Caco-2 (cell line): ENCODE data around the gene TMEM229B. TPM values are rescaled to one million over a fixed set of nuclear protein-coding genes. Genes with fewer than 3 reads are reported as not detected.
A peak's percentile ranks its signal among the peaks of the same experiment; 100 is the strongest.

ENCODE experiments used
- Bru-seq: library from RNA; stranded (reverse); fragments of 400-500 nt; gene quantifications from one replicate; lab custom pipeline; 2021; lab: Mats Ljungman, UMichigan
- BruChase-seq, 2 experiments: library from RNA; stranded (reverse); fragments of 400-500 nt; gene quantifications; one replicate each; lab custom pipeline; 2021; lab: Mats Ljungman, UMichigan
- BruUV-seq: library from RNA; stranded (reverse); fragments of 400-500 nt; replicated peaks from 2 replicates; lab custom pipeline; 2021; lab: Mats Ljungman, UMichigan
- CTCF ChIA-PET: fragments of 300-600 bp; sonication (Branson Sonifier 250); formaldehyde crosslinking; loops from one replicate; lab custom pipeline; 2022; ENCODE audit warnings: antibody characterized with exemption; lab: Charles Lee
- POLR2A ChIA-PET: fragments of 300-600 bp; sonication (Branson Sonifier 250); formaldehyde crosslinking; loops from one replicate; lab custom pipeline; 2022; ENCODE audit warnings: antibody characterized with exemption; lab: Charles Lee
- DNase-seq, 2 experiments: peaks; one replicate each; pipeline versions ENCODE4 v3.0.0 to v3.0.0-alpha.2; 2020 to 2022
- H3K27me3 ChIP-seq: replicated peaks from 2 replicates; pipeline ENCODE4 v1.6.0; 2011; ENCODE audit warnings: low read length; ENCODE audit not compliant: control insufficient read depth, insufficient read depth
- H3K36me3 ChIP-seq: 2 replicates; pipeline ENCODE4 v1.5.1; 2011; ENCODE audit warnings: low read length; ENCODE audit not compliant: control insufficient read depth, insufficient read depth
- H3K4me1 ChIP-seq: fragments of 250-450 bp; sonication (Bioruptor Pico); 2 replicates; pipeline ENCODE4 v1.5.1; 2020; ENCODE audit warnings: mild to moderate bottlenecking
- H3K4me3 ChIP-seq: 2 replicates; pipeline ENCODE4 v1.5.1; 2011; ENCODE audit warnings: low read depth, mild to moderate bottlenecking, control low read depth, low read length
- H3K9me3 ChIP-seq: fragments of 250-450 bp; sonication (Bioruptor Pico); 2 replicates; pipeline ENCODE4 v1.5.1; 2020; ENCODE audit warnings: mild to moderate bottlenecking, moderate library complexity
- H3K27ac Mint-ChIP-seq: one replicate; pipeline ENCODE4 v1.8.0; 2022; ENCODE audit warnings: mixed read lengths; ENCODE audit not compliant: unreplicated experiment
- H3K27me3 Mint-ChIP-seq: one replicate; pipeline ENCODE4 v1.8.0; 2022; ENCODE audit warnings: mixed read lengths; ENCODE audit not compliant: insufficient read depth, unreplicated experiment
- H3K36me3 Mint-ChIP-seq: one replicate; pipeline ENCODE4 v1.8.0; 2022; ENCODE audit warnings: mild to moderate bottlenecking, mixed read lengths; ENCODE audit not compliant: insufficient read depth, unreplicated experiment
- H3K4me1 Mint-ChIP-seq: one replicate; pipeline ENCODE4 v1.8.0; 2022; ENCODE audit warnings: low read depth, mixed read lengths; ENCODE audit not compliant: unreplicated experiment
- H3K4me3 Mint-ChIP-seq: one replicate; pipeline ENCODE4 v1.8.0; 2022; ENCODE audit warnings: mild to moderate bottlenecking, moderate library complexity, mixed read lengths; ENCODE audit not compliant: unreplicated experiment
- H3K9me3 Mint-ChIP-seq: one replicate; pipeline ENCODE4 v1.8.0; 2022; ENCODE audit warnings: mixed read lengths; ENCODE audit not compliant: unreplicated experiment
- CTCF ChIP-seq, 2 experiments: fragments of 200-600 bp in 1 of 2; IDR thresholded peaks; 1 replicate in 1 of 2; 2 replicates in 1 of 2; pipeline versions ENCODE4 v1.5.1 to v1.8.0; 2011 to 2022; ENCODE audit warnings: antibody characterized with exemption in 1 of 2, control low read depth in 1 of 2, inconsistent platforms in 1 of 2, low read depth in 1 of 2, low read length in 1 of 2, mild to moderate bottlenecking in 1 of 2, moderate library complexity in 1 of 2; ENCODE audit not compliant: insufficient read depth in 1 of 2, severe bottlenecking in 1 of 2, unreplicated experiment in 1 of 2
- intact Hi-C: fragments of 100-400 bp; cut with micrococcal nuclease; formaldehyde crosslinking; loops from one replicate; pipeline ENCODE4 v1.10.0; 2022; ENCODE audit not compliant: unreplicated experiment
- long read RNA-seq: library from polyadenylated mRNA; stranded (forward); transcript quantifications from one replicate; pipeline ENCODE4 v2.0.0, GENCODE V29; 2022
- total RNA-seq: library from RNA; stranded (reverse); gene quantifications from 2 replicates; pipeline ENCODE4 v1.2.3, GENCODE V29; 2022

The TMEM229B gene
- total RNA-seq (0.19 TPM in 1 of 2 replicates, not detected in the other), Bru-seq, nascent RNA (percentile 12 among the genes with signal in this experiment), BruChase-seq, experiment 1, labeled RNA remaining after a 2-hour chase (percentile 12 among the genes with signal in this experiment), BruChase-seq, experiment 2, labeled RNA remaining after a 6-hour chase (percentile 10 among the genes with signal in this experiment)
- long read RNA-seq, partial matches to known transcripts, result 0 of 1 reads
- long read RNA-seq, other reads (novel, unspliced or antisense), result 1 of 1 reads

GRCh38 chr14:67487937-67488893 lies at the start of gene TMEM229B:
Gene TMEM229B (minus strand): TSS chr14:67488721. CDS start chr14:67473923, 14,798 bp downstream.
- H3K4me3 ChIP-seq, result no peak within 1 kb of the TSS
- H3K4me1 ChIP-seq, result no peaks in the 10 kb centered on the region
- no peak within 1 kb of the TSS for H3K4me3 Mint-ChIP-seq
- no peaks in the 10 kb centered on the region for H3K36me3 Mint-ChIP-seq
- H3K9me3 ChIP-seq, result peaks cover 3% of the 10 kb centered on the region; the same call in 1 of the 2 replicates
- POLR2A ChIA-PET, result no interaction called here
- H3K9me3 Mint-ChIP-seq, result peaks cover 10% of the 10 kb centered on the region
- no peaks in the 10 kb centered on the region for H3K27me3 ChIP-seq
- H3K27ac Mint-ChIP-seq, result no peak within 1 kb of the TSS
- H3K4me1 Mint-ChIP-seq, result no peaks in the 10 kb centered on the region
- H3K27me3 Mint-ChIP-seq, result no peaks in the 10 kb centered on the region
- intact Hi-C loops, result no loop called here
- DNase-seq, result no peak
- no TSS peak for BruUV-seq
- CTCF ChIA-PET, result interaction anchor here (0.9 kb wide), 1 partner anchor 39 kb away, joined by 4 read pairs; no protein-coding TSS in a partner anchor
- H3K36me3 ChIP-seq, result no peaks in the 10 kb centered on the region
- no peak for TF ChIP-seq CTCF (IDR thresholded peaks at IDR 0.05; ENCODE audit: insufficient read depth in 1 of 2, low read depth in 1 of 2, low read length in 1 of 2, severe bottlenecking in 1 of 2, unreplicated experiment in 1 of 2)

GRCh38 chr14:67537736-67538135 lies 49.2 kb upstream of the TMEM229B start:
- H3K4me1 Mint-ChIP-seq, result peaks cover 7% of the 10 kb centered on the region
- ChIA-PET POLR2A (no interaction called here), CTCF (no interaction called here)
- TF ChIP-seq CTCF (IDR thresholded peaks at IDR 0.05; ENCODE audit: insufficient read depth in 1 of 2, low read depth in 1 of 2, low read length in 1 of 2, severe bottlenecking in 1 of 2, unreplicated experiment in 1 of 2), result no peak
- Histone ChIP-seq H3K36me3 (no peaks in the 10 kb centered on the region), H3K4me3 (no peak overlapping the region), H3K4me1 (peaks cover 10% of the 10 kb centered on the region), H3K9me3 (no peaks in the 10 kb centered on the region), H3K27me3 (no peaks in the 10 kb centered on the region)
- DNase-seq, result no peak
- no peak overlapping the region for H3K4me3 Mint-ChIP-seq
- no peaks in the 10 kb centered on the region for H3K27me3 Mint-ChIP-seq
- no peak overlapping the region for H3K27ac Mint-ChIP-seq
- BruUV-seq, result no TSS peak
- H3K9me3 Mint-ChIP-seq, result no peaks in the 10 kb centered on the region
- H3K36me3 Mint-ChIP-seq, result peaks cover 7% of the 10 kb centered on the region
- intact Hi-C loops, result no loop called here

GRCh38 chr14:67536087-67536486 lies 47.6 kb upstream of the TMEM229B start:
- no peak overlapping the region for H3K4me3 Mint-ChIP-seq
- no peak for DNase-seq
- no peaks in the 10 kb centered on the region for H3K36me3 Mint-ChIP-seq
- intact Hi-C loops, result no loop called here
- Histone ChIP-seq H3K4me3 (no peak overlapping the region), H3K4me1 (peaks cover 11% of the 10 kb centered on the region), H3K27me3 (no peaks in the 10 kb centered on the region), H3K36me3 (no peaks in the 10 kb centered on the region), H3K9me3 (no peaks in the 10 kb centered on the region)
- H3K27me3 Mint-ChIP-seq, result no peaks in the 10 kb centered on the region
- ChIA-PET CTCF (interaction anchor here (1.1 kb wide), 1 partner anchor 9 kb away, joined by 4 read pairs; no protein-coding TSS in a partner anchor), POLR2A (interaction anchor here (0.5 kb wide), 1 partner anchor 178 kb away, joined by 3 read pairs; no protein-coding TSS in a partner anchor)
- no TSS peak for BruUV-seq
- H3K4me1 Mint-ChIP-seq, result peaks cover 7% of the 10 kb centered on the region
- H3K9me3 Mint-ChIP-seq, result no peaks in the 10 kb centered on the region
- TF ChIP-seq CTCF (IDR thresholded peaks at IDR 0.05; ENCODE audit: insufficient read depth in 1 of 2, low read depth in 1 of 2, low read length in 1 of 2, severe bottlenecking in 1 of 2, unreplicated experiment in 1 of 2), result no peak
- H3K27ac Mint-ChIP-seq, result no peak overlapping the region
